Natural killer cell (primary cell): ENCODE data around the gene CCNF. TPM values are rescaled to one million over a fixed set of nuclear protein-coding genes. Genes with fewer than 3 reads are reported as not detected.

Experiments
- ATAC-seq, 3 donors: fragments of 150-1000 bp in 2 of 3; fragments of 200-7000 bp in 1 of 3; cut with Tn5 transposase; 1 replicate in 1 of 3; 2 replicates in 2 of 3; pipeline ENCODE4 v1.10.0; 2021; ENCODE audit warnings: mild to moderate bottlenecking in 2 of 3, moderate library complexity in 2 of 3
- DNase-seq, 2 donors: peaks; one replicate each; pipeline versions ENCODE4 v3.0.0 to v3.0.0-alpha.2; 2013 to 2021; ENCODE audit warnings: mixed read lengths in 1 of 2
- H3K27ac ChIP-seq: one replicate; pipeline ENCODE4 v1.5.1; 2013; ENCODE audit warnings: mild to moderate bottlenecking, low read length
- H3K27me3 ChIP-seq: one replicate; pipeline ENCODE4 v1.6.1; 2013; ENCODE audit warnings: low read length; ENCODE audit not compliant: control insufficient read depth, insufficient read depth
- H3K36me3 ChIP-seq: one replicate; pipeline ENCODE4 v1.6.1; 2013; ENCODE audit warnings: low read length; ENCODE audit not compliant: control insufficient read depth, insufficient read depth
- H3K4me1 ChIP-seq: one replicate; pipeline ENCODE4 v1.6.1; 2013; ENCODE audit warnings: low read length; ENCODE audit not compliant: control insufficient read depth, insufficient read depth
- H3K4me3 ChIP-seq: one replicate; pipeline ENCODE4 v1.5.1; 2013; ENCODE audit warnings: low read length
- H3K9me3 ChIP-seq: one replicate; pipeline ENCODE4 v1.6.1; 2013; ENCODE audit warnings: low read length; ENCODE audit not compliant: control insufficient read depth, insufficient read depth
- H3K27ac Mint-ChIP-seq, 2 donors: one replicate each; pipeline ENCODE4 v1.8.0; 2022; ENCODE audit warnings: mild to moderate bottlenecking in 2 of 2, mixed read lengths in 2 of 2, moderate library complexity in 1 of 2
- H3K27me3 Mint-ChIP-seq, 2 donors: one replicate each; pipeline ENCODE4 v1.8.0; 2022; ENCODE audit warnings: low read depth in 2 of 2, mixed read lengths in 2 of 2
- H3K36me3 Mint-ChIP-seq: one replicate; pipeline ENCODE4 v1.8.0; 2022; ENCODE audit warnings: mixed read lengths
- H3K4me1 Mint-ChIP-seq, 2 donors: one replicate each; pipeline ENCODE4 v1.8.0; 2022; ENCODE audit warnings: mixed read lengths in 2 of 2
- H3K4me3 Mint-ChIP-seq: one replicate; pipeline ENCODE4 v1.8.0; 2022; ENCODE audit warnings: mild to moderate bottlenecking, moderate library complexity, mixed read lengths
- H3K9me3 Mint-ChIP-seq, 2 donors: one replicate each; pipeline ENCODE4 v1.8.0; 2022; ENCODE audit warnings: mixed read lengths in 2 of 2
- WGBS: methylation state at CpG from one replicate; pipeline ENCODE4 v1.1.7; 2013; ENCODE audit warnings: missing lambda C conversion rate; ENCODE audit not compliant: insufficient coverage; 5-methylcytosine and 5-hydroxymethylcytosine counted together
- intact Hi-C: fragments of 100-400 bp; cut with micrococcal nuclease; formaldehyde crosslinking; loops from one replicate; pipeline ENCODE4 v1.14.2; 2022
- total RNA-seq, 4 donors: library from RNA; stranded (reverse); fragments of 120-200 nt in 1 of 4; gene quantifications; one replicate each; pipeline versions ENCODE4 v1.2.3 to v1.2.4, GENCODE V29; 2013 to 2022
- TF ChIP-seq, protein P1 (sequence below): fragments of 200-600 bp; IDR thresholded peaks from one replicate; pipeline ENCODE4 v1.8.0; 2022; ENCODE audit warnings: antibody characterized with exemption

Gene CCNF
- total RNA-seq, 3 donors from 2014 or later (not counting 1 experiment from before 2014, with no cell fraction given) = 7.5 to 14.2 (median 8.4) TPM

DNA sequence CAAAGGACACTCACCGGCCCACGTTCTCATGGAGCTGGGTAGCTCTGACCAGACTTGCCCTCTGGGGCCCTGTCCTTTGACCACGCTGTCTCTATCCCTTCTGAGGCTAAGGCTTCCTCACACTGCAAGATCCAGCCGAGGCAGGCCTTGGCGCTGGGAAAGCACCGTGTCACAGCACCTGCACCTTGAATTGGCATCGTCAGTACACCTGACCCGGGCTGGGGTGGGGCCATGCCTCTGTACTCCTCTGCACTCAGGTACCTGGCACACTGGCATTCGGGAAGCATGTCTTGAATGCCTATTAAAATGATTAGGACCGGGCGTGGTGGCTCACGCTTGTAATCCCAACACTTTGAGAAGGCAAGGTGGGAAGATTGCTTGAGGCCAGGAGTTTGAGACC lies 51.7 kb downstream of the CCNF start:
- Histone ChIP-seq H3K9me3 (no peaks in the 10 kb centered on the region), H3K27ac (no peak overlapping the region), H3K36me3 (no peaks in the 10 kb centered on the region), H3K27me3 (no peaks in the 10 kb centered on the region), H3K4me1 (peaks cover 16% of the 10 kb centered on the region), H3K4me3 (no peak overlapping the region)
- Mint-ChIP-seq H3K36me3 (no peaks in the 10 kb centered on the region), H3K4me1 (peaks cover 11 to 23% of the 10 kb centered on the region in 2 donors), H3K9me3 (no peaks in the 10 kb centered on the region), H3K27ac (no peak overlapping the region), H3K4me3 (no peak overlapping the region), H3K27me3 (no peaks in the 10 kb centered on the region)
- 94% methylated on average over 12 of the region's 12 CpGs for WGBS
- DNase-seq (no peak), ATAC-seq (no peak)
- intact Hi-C loops = loop anchor here (10.0 kb wide), 1 partner anchor 476 kb away; the partner anchor contains the start of gene ZNF598
- TF ChIP-seq, protein P1, sequence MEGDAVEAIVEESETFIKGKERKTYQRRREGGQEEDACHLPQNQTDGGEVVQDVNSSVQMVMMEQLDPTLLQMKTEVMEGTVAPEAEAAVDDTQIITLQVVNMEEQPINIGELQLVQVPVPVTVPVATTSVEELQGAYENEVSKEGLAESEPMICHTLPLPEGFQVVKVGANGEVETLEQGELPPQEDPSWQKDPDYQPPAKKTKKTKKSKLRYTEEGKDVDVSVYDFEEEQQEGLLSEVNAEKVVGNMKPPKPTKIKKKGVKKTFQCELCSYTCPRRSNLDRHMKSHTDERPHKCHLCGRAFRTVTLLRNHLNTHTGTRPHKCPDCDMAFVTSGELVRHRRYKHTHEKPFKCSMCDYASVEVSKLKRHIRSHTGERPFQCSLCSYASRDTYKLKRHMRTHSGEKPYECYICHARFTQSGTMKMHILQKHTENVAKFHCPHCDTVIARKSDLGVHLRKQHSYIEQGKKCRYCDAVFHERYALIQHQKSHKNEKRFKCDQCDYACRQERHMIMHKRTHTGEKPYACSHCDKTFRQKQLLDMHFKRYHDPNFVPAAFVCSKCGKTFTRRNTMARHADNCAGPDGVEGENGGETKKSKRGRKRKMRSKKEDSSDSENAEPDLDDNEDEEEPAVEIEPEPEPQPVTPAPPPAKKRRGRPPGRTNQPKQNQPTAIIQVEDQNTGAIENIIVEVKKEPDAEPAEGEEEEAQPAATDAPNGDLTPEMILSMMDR = no peak

DNA sequence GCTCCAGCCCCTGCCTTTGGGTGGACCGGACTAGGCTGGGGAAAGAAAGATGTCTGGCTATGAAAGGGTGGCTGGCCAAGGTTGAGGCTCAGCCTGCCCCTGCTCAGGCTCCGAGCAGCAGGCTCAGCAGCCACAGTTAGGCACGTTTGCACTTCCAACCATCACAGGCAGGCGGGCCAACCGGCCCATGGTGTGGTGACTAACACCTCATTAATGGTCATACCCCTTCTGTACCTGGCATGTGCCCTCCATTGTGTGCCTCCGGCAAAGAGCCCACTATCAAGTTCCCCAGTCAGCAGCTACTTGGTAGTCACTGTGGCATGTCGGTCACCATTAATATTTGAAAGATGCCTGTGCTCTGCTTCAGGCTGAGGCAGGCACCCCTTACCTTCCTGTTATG lies 52.4 kb downstream of the CCNF start:
- Histone ChIP-seq H3K27me3 (no peaks in the 10 kb centered on the region), H3K4me3 (no peak overlapping the region), H3K27ac (no peak overlapping the region), H3K36me3 (no peaks in the 10 kb centered on the region), H3K9me3 (no peaks in the 10 kb centered on the region), H3K4me1 (peaks cover 18% of the 10 kb centered on the region)
- Mint-ChIP-seq H3K27ac (no peak overlapping the region), H3K36me3 (no peaks in the 10 kb centered on the region), H3K9me3 (no peaks in the 10 kb centered on the region), H3K4me3 (no peak overlapping the region), H3K27me3 (no peaks in the 10 kb centered on the region), H3K4me1 (peaks cover 7 to 30% of the 10 kb centered on the region in 2 donors)
- intact Hi-C loops = loop anchor here (10.0 kb wide), 1 partner anchor 477 kb away; the partner anchor contains the start of gene ZNF598
- ATAC-seq = no peak
- WGBS = 89% methylated on average over 7 of the region's 7 CpGs
- DNase-seq = no peak
- TF ChIP-seq, protein P1 = no peak

DNA sequence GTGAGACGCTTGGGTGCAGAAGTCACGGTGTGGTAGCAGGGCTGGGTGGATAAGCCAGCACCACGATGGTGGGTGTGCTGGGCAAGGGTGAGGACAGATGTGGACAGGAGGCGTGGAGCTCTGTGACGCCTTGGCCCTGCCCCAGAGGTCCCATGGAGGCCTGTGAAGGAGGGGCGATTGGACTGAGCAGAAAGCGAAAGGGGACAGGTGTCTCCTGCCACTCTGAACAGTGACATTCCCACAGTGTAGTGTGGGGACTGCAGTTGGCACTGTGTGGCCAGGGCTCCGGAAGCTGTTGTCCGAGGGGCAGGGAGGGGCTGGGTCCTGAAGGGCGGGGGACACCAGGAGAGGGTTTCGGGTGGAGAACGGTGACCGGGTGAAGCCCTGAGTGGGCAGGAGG lies 53.0 kb downstream of the CCNF start:
- H3K4me1 ChIP-seq = peaks cover 23% of the 10 kb centered on the region
- 95% methylated on average over 13 of the region's 13 CpGs for WGBS
- intact Hi-C loops = loop anchor here (10.0 kb wide), 1 partner anchor 477 kb away; the partner anchor contains the start of gene ZNF598
- Mint-ChIP-seq H3K4me1 (peaks cover 9 to 36% of the 10 kb centered on the region in 2 donors), H3K36me3 (no peaks in the 10 kb centered on the region), H3K27me3 (peaks cover 0 to under 1% of the 10 kb centered on the region in 2 donors), H3K9me3 (no peaks in the 10 kb centered on the region), H3K4me3 (no peak overlapping the region), H3K27ac (no peak overlapping the region)
- H3K4me3 ChIP-seq = no peak overlapping the region
- no peaks in the 10 kb centered on the region for H3K36me3 ChIP-seq
- no peak for DNase-seq
- H3K27me3 ChIP-seq = no peaks in the 10 kb centered on the region
- no peak for ATAC-seq
- H3K9me3 ChIP-seq = no peaks in the 10 kb centered on the region
- no peak overlapping the region for H3K27ac ChIP-seq
- TF ChIP-seq, protein P1 = no peak
